Tibial artery (tissue), 4 donors: ENCODE results near the gene NOL11.
"Not testable (repeated sequence)": the region's sequence is repeated elsewhere in the genome, so short reads cannot be mapped to it uniquely, and the experiment has no call there.

Experiments used
- DNase-seq, 2 donors: peaks; one replicate each; pipeline ENCODE4 v3.0.0-alpha.2; 2019
- H3K27ac ChIP-seq, 2 donors: fragments of 200-600 bp; sonication (generic) in 1 of 2; 1 replicate in 1 of 2; 2 replicates in 1 of 2; pipeline ENCODE4 v1.5.1; 2018 to 2019; ENCODE audit warnings: mild to moderate bottlenecking in 1 of 2
- H3K27me3 ChIP-seq, 2 donors: fragments of 200-600 bp; sonication (generic) in 1 of 2; one replicate each; pipeline versions ENCODE4 v1.5.1 to v1.6.0; 2016 to 2019
- H3K36me3 ChIP-seq, 3 donors: fragments of 200-600 bp; sonication (generic) in 2 of 3; one replicate each; pipeline ENCODE4 v1.5.1; 2016 to 2019; ENCODE audit warnings: mild to moderate bottlenecking in 2 of 3
- H3K4me1 ChIP-seq, 4 donors: fragments of 200-600 bp; sonication (generic) in 2 of 4; 1 replicate in 3 of 4; 2 replicates in 1 of 4; pipeline ENCODE4 v1.5.1; 2016 to 2019
- H3K4me3 ChIP-seq, 2 donors: fragments of 200-600 bp; sonication (generic) in 1 of 2; 1 replicate in 1 of 2; 2 replicates in 1 of 2; pipeline ENCODE4 v1.5.1; 2018 to 2019; ENCODE audit warnings: mild to moderate bottlenecking in 2 of 2
- H3K9me3 ChIP-seq, 3 donors: fragments of 200-600 bp; sonication (generic) in 1 of 3; one replicate each; pipeline ENCODE4 v1.5.1; 2016 to 2019
- CTCF ChIP-seq, 2 experiments: fragments of 200-600 bp in 1 of 2; fragments of 450-650 bp in 1 of 2; IDR thresholded peaks; one replicate each; pipeline ENCODE4 v1.5.1; 2017 to 2019; ENCODE audit warnings: antibody characterized with exemption in 2 of 2, mild to moderate bottlenecking in 1 of 2, moderate library complexity in 1 of 2
- intact Hi-C: fragments of 100-400 bp; cut with DNase I; formaldehyde crosslinking; loops from one replicate; pipeline ENCODE4 v1.15.0; 2023; ENCODE audit warnings: low total_unique reads

NOL11 gene

GRCh38 chr17:67718325-67718941 is 697 bp downstream of the NOL11 start:
- H3K36me3 ChIP-seq: peaks cover 26 to 33% (median 29%) of the 10 kb centered on the region in 3 donors
- H3K4me1 ChIP-seq: peaks cover 0 to 20% (median 11%) of the 10 kb centered on the region in 4 donors
- peak in 1 of 2 experiments; percentile 6 for TF ChIP-seq CTCF (IDR thresholded peaks at IDR 0.05)
- H3K27ac ChIP-seq: peak overlapping the region; percentile 85 to 91
- no peaks in the 10 kb centered on the region for H3K9me3 ChIP-seq
- DNase-seq: no peak
- intact Hi-C loops: no loop called here
- H3K27me3 ChIP-seq: no peaks in the 10 kb centered on the region
- peak overlapping the region; percentile 91 to 97 for H3K4me3 ChIP-seq

GRCh38 chr17:67725373-67725791 is 7.6 kb downstream of the NOL11 start:
- intact Hi-C loops: no loop called here
- no peak overlapping the region for H3K27ac ChIP-seq
- no peaks in the 10 kb centered on the region for H3K27me3 ChIP-seq
- no peaks in the 10 kb centered on the region for H3K9me3 ChIP-seq
- TF ChIP-seq CTCF (IDR thresholded peaks at IDR 0.05): no peak
- no peak for DNase-seq
- H3K4me3 ChIP-seq: no peak overlapping the region
- H3K36me3 ChIP-seq: peaks cover 85 to 97% (median 94%) of the 10 kb centered on the region in 3 donors
- H3K4me1 ChIP-seq: no peaks in the 10 kb centered on the region

- intact Hi-C loops: no loop called here
- Histone ChIP-seq H3K27me3 (no peaks in the 10 kb centered on the region), H3K27ac (no peak overlapping the region), H3K4me3 (no peak overlapping the region), H3K9me3 (no peaks in the 10 kb centered on the region), H3K4me1 (no peaks in the 10 kb centered on the region), H3K36me3 (peaks cover 85 to 97% (median 94%) of the 10 kb centered on the region in 3 donors)
- no peak for TF ChIP-seq CTCF (IDR thresholded peaks at IDR 0.05)
- no peak for DNase-seq
Observed at GRCh38 chr17:67725807-67726206, 8.1 kb downstream of the NOL11 start.

- intact Hi-C loops, H3K9me3 ChIP-seq, DNase-seq, H3K27ac ChIP-seq, H3K27me3 ChIP-seq, H3K4me1 ChIP-seq, H3K4me3 ChIP-seq: not testable (repeated sequence)
- H3K36me3 ChIP-seq: peaks cover 83 to 94% (median 91%) of the 10 kb centered on the region in 3 donors
Observed at GRCh38 chr17:67727152-67728039, 9.7 kb downstream of the NOL11 start.

- Histone ChIP-seq H3K4me1 (no peaks in the 10 kb centered on the region), H3K4me3 (no peak overlapping the region), H3K36me3 (peaks cover 65 to 95% (median 85%) of the 10 kb centered on the region in 3 donors), H3K9me3 (no peaks in the 10 kb centered on the region), H3K27me3 (no peaks in the 10 kb centered on the region), H3K27ac (no peak overlapping the region)
- TF ChIP-seq CTCF (IDR thresholded peaks at IDR 0.05): no peak
- intact Hi-C loops: no loop called here
- no peak for DNase-seq
Observed at GRCh38 chr17:67729903-67730302, 12.2 kb downstream of the NOL11 start.

- no peak for TF ChIP-seq CTCF (IDR thresholded peaks at IDR 0.05)
- Histone ChIP-seq H3K4me3 (no peak overlapping the region), H3K27ac (no peak overlapping the region), H3K36me3 (peaks cover 59 to 87% (median 81%) of the 10 kb centered on the region in 3 donors), H3K4me1 (no peaks in the 10 kb centered on the region), H3K27me3 (no peaks in the 10 kb centered on the region), H3K9me3 (no peaks in the 10 kb centered on the region)
- no peak for DNase-seq
- intact Hi-C loops: no loop called here
Observed at GRCh38 chr17:67730731-67731130, 13.0 kb downstream of the NOL11 start.
